GM19043 (cell line): Measurements from ENCODE around the gene KRT13.

Source experiments
- ATAC-seq: cut with Tn5 transposase; IDR thresholded peaks from one replicate; pipeline ENCODE4 v1.9.1; 2021; ENCODE audit warnings: low read depth; ENCODE audit not compliant: unreplicated experiment

The KRT13 gene

DNA sequence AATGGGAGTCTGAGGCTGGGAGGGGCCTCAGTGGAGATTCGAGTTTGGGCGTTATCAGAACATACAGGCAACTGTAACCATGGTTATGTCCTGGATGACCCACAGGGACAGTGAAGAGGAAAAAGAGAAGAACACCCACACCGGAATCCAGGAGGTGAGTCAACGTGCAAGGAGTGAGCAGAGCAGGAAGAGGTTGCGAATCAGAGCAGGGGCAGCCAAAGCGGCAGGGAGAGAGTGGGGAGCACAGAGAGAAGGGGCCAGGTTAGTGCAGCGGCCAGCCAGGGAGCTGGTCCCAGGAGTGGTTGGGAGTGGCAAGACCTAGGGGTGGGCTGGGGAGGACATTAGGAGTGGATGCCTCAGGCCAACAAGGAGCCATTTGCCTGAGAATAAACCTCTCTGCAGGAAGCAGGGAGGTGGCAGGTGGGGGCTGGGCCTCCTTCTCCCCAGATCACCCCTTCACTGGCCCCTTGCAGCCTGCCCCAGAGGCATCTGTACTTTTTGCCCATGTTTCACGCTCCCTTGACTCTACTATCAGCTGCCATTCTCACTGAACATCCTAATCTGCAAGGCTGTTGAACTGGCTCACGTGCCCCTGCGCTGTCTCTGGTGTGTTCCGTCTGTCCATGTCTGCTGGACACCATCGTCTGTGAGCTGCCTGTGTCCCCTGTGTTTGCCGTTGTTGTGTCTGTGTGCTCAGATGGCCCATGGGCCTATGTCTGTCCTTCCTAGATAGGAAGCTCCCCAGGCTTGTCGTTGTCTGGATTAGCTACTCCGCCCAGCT is 5.1 kb downstream of the KRT13 start:
- ATAC-seq = no peak

DNA sequence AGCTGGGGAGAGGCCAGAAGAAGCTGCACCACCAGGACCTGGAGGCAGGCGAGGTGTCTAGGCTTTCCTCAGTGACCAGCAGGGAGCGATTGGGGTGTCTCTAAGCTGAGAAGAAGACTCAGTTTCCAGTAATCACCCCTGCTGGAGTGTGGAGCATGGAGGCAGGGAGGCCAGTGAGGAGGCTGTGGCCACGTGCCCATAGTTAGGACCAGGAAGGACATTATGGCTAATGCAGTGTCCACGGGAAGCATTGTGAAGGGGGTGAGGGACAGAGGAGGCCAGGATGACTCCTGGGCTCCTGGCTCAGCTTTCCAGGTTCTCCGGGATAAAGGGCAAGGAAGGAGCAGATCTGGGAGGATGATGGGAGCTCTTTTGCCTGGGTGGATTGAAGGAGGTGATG is 5.7 kb downstream of the KRT13 start:
- no peak for ATAC-seq

- ATAC-seq = no peak
Observed at GRCh38 chr17:41498276-41498675, 7.1 kb downstream of the KRT13 start.

DNA sequence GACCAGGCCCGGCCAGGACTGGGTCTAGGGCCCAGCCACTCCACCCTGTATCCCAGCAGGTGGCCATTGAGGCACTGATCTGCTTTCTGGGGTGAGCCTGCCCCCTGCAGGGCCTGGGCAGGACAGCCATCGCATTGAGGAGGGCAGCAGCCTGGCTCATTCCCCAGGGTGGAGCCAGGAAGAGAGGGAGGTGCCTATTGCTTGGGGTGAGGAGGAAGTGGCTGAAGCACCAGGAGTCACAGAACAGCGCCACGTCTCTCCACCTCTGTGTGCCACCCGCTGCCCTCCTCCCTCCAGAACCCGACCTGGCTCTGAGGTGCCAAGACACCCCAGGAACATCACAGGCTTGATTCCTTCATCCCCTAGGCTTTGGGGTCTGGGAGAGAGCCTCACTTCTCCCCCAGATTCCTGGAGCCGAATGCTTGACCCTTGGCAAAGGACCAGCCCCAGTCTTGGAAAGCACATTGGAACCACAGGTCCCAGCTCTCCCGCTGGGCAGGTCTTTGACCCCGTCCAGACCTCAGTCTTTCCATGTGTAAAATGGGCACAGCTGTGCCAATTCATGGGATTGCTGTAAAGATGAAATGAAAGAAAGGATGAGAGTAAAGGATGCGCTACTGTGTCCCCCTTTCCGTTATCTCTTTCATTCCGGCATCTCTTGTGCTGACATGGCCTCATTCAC is 8.5 kb downstream of the KRT13 start:
- ATAC-seq = peak; percentile 55

DNA sequence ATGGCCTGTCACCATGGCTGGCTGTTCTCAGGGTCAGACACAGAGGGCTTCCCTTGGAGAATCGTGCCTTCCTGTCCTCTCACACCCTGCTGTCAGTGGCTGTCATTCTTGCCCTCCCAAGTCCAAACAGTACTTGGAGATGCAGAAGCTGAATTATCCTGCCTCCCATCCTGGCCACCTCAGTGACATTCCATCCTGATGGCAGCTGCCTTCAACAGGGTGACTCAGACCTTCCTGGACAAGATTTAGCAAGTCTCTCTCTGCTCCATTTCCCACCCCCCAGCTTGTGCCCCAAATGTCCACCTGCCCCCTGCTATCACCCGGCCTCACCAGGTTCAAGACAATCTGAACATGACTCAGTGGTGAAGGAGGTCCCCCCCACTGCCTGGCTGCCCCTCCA is 10.9 kb downstream of the KRT13 start:
- no peak for ATAC-seq

- no peak for ATAC-seq
Observed at GRCh38 chr17:41492771-41493170, 12.6 kb downstream of the KRT13 start.

DNA sequence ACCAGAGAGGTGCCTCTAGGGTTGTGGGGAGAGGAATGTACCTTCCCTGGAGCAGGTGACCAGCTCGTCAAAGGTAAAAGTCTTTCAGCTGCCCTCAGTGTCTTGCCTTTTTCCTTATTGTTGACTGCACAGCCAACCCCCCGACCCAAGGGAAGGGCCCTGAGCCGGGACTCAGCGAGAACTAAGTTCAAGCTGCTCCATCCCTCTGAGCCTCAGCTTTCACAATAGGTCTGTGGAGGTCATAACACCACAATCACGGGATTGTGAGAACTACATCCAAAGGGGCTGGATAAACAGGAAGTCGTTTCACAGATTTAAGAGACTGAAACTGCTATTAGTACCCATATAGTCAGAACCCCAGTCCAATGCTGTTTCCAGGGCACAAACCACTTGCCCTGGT is 13.1 kb downstream of the KRT13 start:
- no peak for ATAC-seq

DNA sequence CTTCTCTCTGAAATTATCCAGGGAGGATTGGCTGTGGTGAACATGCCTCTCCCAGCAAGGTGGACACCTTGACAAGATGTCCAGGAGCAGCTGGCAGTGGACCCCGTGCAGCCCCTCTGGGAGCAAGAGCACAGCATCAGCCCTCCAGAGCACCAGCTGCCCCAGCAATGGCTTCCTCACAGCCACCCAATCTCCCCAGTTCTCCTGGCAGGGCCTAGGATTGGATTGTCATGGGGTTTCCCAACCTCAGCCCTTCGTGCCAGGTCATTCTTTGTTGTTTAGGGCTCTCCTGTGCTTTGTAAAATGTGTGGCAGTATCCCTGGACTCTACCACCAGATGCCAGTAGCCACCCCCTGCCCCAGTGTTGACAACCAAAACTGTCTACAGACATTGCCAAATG is 13.9 kb downstream of the KRT13 start:
- ATAC-seq = no peak

DNA sequence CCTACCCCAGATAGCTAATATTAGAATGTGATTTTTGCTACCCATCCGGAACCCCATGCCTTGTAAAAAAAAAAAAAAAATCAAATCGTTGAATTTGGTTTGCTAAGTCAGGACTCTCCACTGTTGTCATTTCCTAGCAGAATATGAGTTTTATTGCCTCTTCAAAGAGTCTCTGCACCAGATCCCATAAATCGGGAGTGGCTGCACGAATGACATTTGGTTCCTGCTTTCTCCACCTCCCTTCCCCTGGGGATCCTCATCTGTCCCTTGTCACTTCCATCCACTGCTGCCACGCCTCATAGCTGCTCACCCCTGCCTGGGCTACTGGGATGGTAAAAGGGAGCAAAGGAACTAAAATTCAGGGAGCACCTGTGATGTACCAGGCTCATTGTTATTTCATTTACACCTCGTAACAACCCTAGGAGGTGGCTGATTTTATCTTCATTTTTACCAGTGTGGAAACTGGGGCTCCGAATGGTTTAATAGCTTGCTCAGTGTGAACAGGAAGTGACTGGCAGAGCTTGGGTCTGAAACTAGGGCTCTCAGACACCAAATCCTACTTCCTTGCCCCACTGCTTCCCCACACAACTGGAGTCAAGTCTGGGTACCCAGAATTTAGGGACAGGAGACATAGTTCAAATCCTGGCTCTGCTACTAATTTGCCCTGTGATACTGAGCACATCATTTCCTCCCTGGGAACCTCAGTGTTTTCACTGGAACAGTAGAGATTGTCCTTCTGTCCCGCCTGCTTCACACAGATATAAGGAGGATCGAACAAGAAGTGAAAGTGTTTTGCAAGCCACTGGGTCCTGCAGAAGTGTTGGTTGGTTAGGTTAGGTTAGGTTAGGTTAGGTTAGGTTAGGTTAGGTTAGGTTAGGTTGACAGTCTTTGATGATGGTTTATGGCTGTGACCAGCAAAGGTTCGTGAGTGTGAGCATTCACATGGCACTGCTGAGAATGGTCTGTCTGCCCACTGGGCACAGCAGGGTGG is 15.1 kb downstream of the KRT13 start:
- ATAC-seq = no peak

DNA sequence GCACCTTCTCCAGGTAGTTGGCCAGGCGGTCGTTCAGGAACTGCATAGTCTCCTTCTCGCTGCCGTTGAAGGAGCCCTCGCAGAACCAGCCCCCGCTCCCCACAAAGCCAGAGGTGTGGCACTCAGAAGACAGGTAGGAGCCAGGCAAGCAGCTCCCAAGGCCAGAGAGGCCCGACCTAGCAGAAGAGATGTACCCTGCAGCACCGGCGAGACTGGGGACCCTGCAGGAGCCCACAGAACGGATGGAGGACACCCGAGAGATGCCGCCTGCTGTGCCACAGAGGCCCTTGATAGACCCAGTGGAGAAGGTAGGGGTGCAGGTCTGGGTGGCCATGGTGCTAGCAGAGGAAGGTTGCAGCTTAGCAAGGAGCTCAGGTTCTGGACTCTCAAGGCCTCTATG is 15.9 kb downstream of the KRT13 start, which contains the start of gene KRT36:
Gene KRT36, minus strand, starts transcription at position 380 of the 400 bp plus-strand sequence. Its CDS starts 46 bp downstream, at position 334.
- ATAC-seq = no peak

DNA sequence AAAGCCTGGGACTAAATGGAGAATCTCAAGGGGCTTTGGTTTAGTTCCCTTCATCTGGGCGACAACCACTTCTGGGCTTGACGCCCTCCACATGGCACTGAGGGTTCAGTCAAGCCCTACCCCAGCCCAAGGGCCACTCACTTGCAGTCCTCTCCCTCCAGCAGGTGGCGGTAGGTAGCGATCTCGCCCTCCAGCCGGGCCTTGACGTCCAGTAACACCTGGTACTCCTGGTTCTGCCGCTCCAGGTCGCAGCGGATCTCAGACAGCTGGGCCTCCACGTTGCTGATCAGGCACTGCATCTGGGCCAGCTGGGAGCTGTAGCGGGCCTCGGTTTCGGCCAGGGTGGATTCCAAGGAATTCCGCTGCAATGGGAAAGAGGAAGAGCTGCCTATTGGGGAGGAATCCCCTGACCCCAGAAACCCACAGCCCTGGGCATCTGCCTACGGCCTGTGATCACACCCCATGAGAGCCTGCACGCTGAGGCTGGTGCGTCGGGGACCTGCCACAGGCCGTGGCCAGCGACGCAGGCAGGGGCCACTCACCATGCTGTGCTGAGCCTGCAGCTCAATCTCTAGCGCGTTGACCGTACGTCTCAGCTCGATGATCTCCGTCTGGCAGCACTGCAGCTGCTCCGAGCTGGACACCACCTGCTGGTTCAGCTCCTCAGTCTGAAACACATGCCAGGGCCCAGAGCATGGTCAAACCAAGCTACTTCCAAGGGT is 18.4 kb downstream of the KRT13 start:
- ATAC-seq = no peak

DNA sequence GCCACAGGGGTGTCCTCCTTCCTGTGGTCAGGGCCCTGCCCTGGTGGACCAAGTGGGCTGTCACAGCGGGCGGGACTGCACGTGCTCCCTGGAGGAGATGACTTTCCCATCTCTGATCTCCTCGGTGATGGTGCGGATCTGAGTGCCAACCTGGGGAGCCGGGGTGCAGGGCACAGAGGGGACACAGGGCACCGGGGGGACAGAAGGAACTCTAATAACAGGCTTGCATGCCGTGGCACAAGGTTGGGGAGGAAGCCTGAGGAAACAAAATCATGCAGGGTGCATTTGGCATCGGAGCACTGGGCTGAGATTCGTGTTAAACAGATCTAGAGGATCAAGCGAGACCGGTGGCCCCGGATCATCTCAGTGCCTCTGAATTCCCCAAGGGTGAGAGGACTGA is 19.1 kb downstream of the KRT13 start:
- no peak for ATAC-seq

- ATAC-seq = no peak
Observed at GRCh38 chr17:41484920-41485904, 20.2 kb downstream of the KRT13 start.

DNA sequence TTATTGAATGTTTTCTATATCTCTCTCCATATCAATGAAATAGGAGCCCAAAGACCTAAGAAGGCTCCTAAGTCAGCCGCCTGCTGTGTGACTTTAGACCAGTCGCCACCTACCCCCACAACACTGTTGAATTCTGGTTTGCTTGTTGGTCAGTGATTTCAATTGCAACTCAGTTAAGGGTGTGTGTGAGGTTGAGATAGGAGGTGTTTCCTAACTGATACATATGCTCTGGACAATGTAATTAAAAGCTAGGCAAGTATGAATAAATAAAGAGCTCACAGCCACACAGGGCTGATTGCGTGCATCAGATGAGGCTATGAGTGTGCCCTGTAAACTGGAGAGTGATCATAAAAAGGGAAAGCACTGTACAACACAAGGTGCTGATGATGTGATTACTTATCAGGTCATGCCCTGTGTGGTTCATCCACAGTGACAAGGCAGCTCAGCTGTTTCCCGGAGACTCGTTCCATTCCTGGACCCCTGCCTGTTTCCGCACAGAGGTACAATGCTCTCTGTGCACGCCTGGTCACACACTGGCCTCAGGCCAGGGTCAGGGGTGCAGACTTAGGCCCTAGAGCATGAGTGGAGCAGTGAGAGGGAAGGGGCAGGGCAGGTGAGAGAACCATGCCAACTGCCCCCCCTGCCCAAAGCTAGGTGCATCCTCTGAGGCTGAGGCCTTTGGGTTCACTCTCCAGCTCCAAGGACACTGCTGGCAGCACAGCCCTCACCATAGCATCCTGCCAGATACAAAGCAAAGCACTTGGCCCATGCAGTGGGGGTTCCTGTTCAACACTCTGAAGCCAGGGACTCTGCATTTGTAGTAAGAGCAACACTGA is 21.2 kb downstream of the KRT13 start:
- ATAC-seq = no peak

GRCh38 chr17:41483531-41483930 is 21.9 kb downstream of the KRT13 start:
- ATAC-seq = no peak

DNA sequence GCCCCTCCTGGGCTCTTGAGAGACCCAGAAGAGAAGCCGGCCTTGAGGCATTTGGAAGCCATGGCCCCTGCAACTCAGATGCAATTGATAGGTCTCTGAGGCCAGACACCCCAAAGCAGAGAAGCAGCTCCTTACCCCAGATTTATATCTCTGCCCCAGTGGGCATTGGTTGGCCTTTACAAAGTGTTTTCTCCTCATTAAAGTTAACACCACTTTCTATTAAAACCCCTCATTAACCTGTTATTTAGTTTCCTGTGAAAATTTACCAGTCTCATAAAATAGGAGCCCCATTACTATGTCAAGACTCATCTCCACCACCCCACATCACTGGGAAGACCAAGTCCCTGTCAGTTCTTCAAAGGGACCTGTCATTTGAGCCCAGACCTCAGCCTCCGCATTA is 24.4 kb downstream of the KRT13 start, which contains the start of gene KRT35:
Gene KRT35, minus strand, starts transcription at position 116 of the 400 bp plus-strand sequence. Its CDS starts 54 bp downstream, at position 62.
- ATAC-seq = no peak

DNA sequence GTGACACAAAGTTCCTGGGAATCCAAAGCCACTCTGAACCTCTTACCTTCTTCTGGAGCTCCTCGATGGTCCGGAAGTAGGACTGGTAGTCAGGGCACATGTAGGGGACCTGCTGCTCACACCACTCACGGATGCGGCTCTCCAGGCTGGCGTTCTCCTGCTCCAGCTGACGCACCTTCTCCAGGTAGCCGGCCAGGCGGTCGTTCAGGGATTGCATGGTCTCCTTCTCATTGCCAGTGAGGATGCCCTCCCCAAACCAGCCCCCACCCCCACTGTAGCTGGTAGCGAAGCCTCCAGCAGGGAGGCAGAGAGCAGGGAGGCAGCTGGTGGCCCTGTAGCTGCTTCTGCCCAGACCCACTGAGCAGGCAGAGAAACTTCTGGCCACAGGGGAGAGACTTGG is 24.8 kb downstream of the KRT13 start:
- no peak for ATAC-seq

GRCh38 chr17:41480136-41480535 is 25.3 kb downstream of the KRT13 start:
- ATAC-seq = no peak
